H9 (cell line): Measurements from ENCODE around the gene CORIN. TPM values are rescaled to one million over a fixed set of nuclear protein-coding genes. Genes with fewer than 3 reads are reported as not detected.

Experiments
- DNase-seq: peaks from one replicate; pipeline ENCODE4 v3.0.0-alpha.2; 2017
- H2AFZ ChIP-seq: one replicate; pipeline ENCODE4 v1.6.1; 2013; ENCODE audit warnings: mild to moderate bottlenecking, low read length, control low read depth, moderate library complexity
- H2AK5ac ChIP-seq: 2 replicates; pipeline ENCODE4 v1.6.1; 2013; ENCODE audit warnings: low read length, control low read depth, mixed read lengths; ENCODE audit not compliant: insufficient read length
- H2BK120ac ChIP-seq: one replicate; pipeline ENCODE4 v1.6.1; 2013; ENCODE audit warnings: low read depth, mild to moderate bottlenecking, low read length, control low read depth, inconsistent platforms; ENCODE audit not compliant: poor library complexity, severe bottlenecking
- H2BK12ac ChIP-seq: 2 replicates; pipeline ENCODE4 v1.6.1; 2013; ENCODE audit warnings: low read length, control low read depth, mixed read lengths, low read depth; ENCODE audit not compliant: insufficient read length
- H2BK15ac ChIP-seq: 2 replicates; pipeline ENCODE4 v1.6.1; 2013; ENCODE audit warnings: low read depth, low read length, control low read depth
- H2BK20ac ChIP-seq: one replicate; pipeline ENCODE4 v1.6.1; 2013; ENCODE audit warnings: low read depth, mild to moderate bottlenecking, low read length, control low read depth, inconsistent platforms; ENCODE audit not compliant: poor library complexity, severe bottlenecking
- H2BK5ac ChIP-seq: 2 replicates; pipeline ENCODE4 v1.6.1; 2013; ENCODE audit warnings: low read length, control low read depth, mixed read lengths; ENCODE audit not compliant: insufficient read length
- H3K14ac ChIP-seq: 2 replicates; pipeline ENCODE4 v1.6.1; 2013; ENCODE audit warnings: low read length, control low read depth; ENCODE audit not compliant: insufficient read depth
- H3K18ac ChIP-seq: 2 replicates; pipeline ENCODE4 v1.6.1; 2013; ENCODE audit warnings: low read depth, mild to moderate bottlenecking, mixed read lengths, low read length, control low read depth; ENCODE audit not compliant: insufficient read length
- H3K23ac ChIP-seq: 2 replicates; pipeline ENCODE4 v1.6.1; 2013; ENCODE audit warnings: low read length, control low read depth, mixed read lengths, low read depth; ENCODE audit not compliant: insufficient read length
- H3K23me2 ChIP-seq: 2 replicates; pipeline ENCODE4 v1.6.1; 2013; ENCODE audit warnings: low read depth, mild to moderate bottlenecking, mixed read lengths, low read length, control low read depth; ENCODE audit not compliant: insufficient read length, poor library complexity, severe bottlenecking
- H3K27ac ChIP-seq: 2 replicates; pipeline ENCODE4 v1.5.1; 2013; ENCODE audit warnings: low read length, control low read depth, mixed read lengths, low read depth; ENCODE audit not compliant: insufficient read length
- H3K27me3 ChIP-seq: 2 replicates; pipeline ENCODE4 v1.6.1; 2013; ENCODE audit warnings: low read length, control low read depth, inconsistent platforms; ENCODE audit not compliant: insufficient read depth
- H3K4ac ChIP-seq: 2 replicates; pipeline ENCODE4 v1.6.1; 2013; ENCODE audit warnings: low read depth, mild to moderate bottlenecking, control low read depth, inconsistent platforms, low read length, moderate library complexity
- H3K4me1 ChIP-seq: 2 replicates; pipeline ENCODE4 v1.6.1; 2013; ENCODE audit warnings: low read length, control low read depth, inconsistent platforms; ENCODE audit not compliant: insufficient read depth
- H3K4me2 ChIP-seq: 2 replicates; pipeline ENCODE4 v1.6.1; 2013; ENCODE audit warnings: low read length, control low read depth, mixed read lengths; ENCODE audit not compliant: insufficient read length, insufficient read depth
- H3K56ac ChIP-seq: 2 replicates; pipeline ENCODE4 v1.6.1; 2013; ENCODE audit warnings: low read depth, mild to moderate bottlenecking, mixed read lengths, low read length, control low read depth; ENCODE audit not compliant: insufficient read length
- H3K79me1 ChIP-seq: 2 replicates; pipeline ENCODE4 v1.6.1; 2013; ENCODE audit warnings: low read depth, mild to moderate bottlenecking, moderate library complexity, low read length, control low read depth, inconsistent platforms; ENCODE audit not compliant: insufficient read depth, poor library complexity, severe bottlenecking
- H3K79me2 ChIP-seq: 2 replicates; pipeline ENCODE4 v1.6.1; 2013; ENCODE audit warnings: low read length, control low read depth, inconsistent platforms; ENCODE audit not compliant: insufficient read depth
- H3K9ac ChIP-seq: 2 replicates; pipeline ENCODE4 v1.6.1; 2013; ENCODE audit warnings: low read length, control low read depth, mixed read lengths; ENCODE audit not compliant: insufficient read length; ENCODE audit errors: extremely low read depth
- H3K9me3 ChIP-seq: one replicate; pipeline ENCODE4 v1.6.1; 2013; ENCODE audit warnings: low read depth, low read length, inconsistent platforms; ENCODE audit not compliant: control insufficient read depth
- H3T11ph ChIP-seq: one replicate; pipeline ENCODE4 v1.6.1; 2013; ENCODE audit warnings: mild to moderate bottlenecking, low read length, control low read depth, inconsistent platforms
- H4K20me1 ChIP-seq: one replicate; pipeline ENCODE4 v1.6.1; 2013; ENCODE audit not compliant: control insufficient read depth, insufficient read length, insufficient read depth
- H4K5ac ChIP-seq: 2 replicates; pipeline ENCODE4 v1.6.1; 2013; ENCODE audit warnings: low read depth, mild to moderate bottlenecking, mixed read lengths, low read length, control low read depth; ENCODE audit not compliant: insufficient read length
- H4K8ac ChIP-seq: replicated peaks from 2 replicates; pipeline ENCODE4 v1.6.1; 2013; ENCODE audit warnings: low read length, control low read depth, mixed read lengths, low read depth; ENCODE audit not compliant: insufficient read length
- H4K91ac ChIP-seq: 2 replicates; pipeline ENCODE4 v1.6.1; 2013; ENCODE audit warnings: low read depth, mild to moderate bottlenecking, moderate library complexity, mixed read lengths, low read length, control low read depth; ENCODE audit not compliant: insufficient read length
- H3K27ac Mint-ChIP-seq, 3 experiments: 2 replicates in 2 of 3; 3 replicates in 1 of 3; pipeline ENCODE4 v1.8.0; 2020 to 2021; ENCODE audit warnings: mixed read lengths in 3 of 3, mild to moderate bottlenecking in 1 of 3, moderate library complexity in 1 of 3
- H3K27me3 Mint-ChIP-seq: 2 replicates; pipeline ENCODE4 v1.8.0; 2021; ENCODE audit warnings: low read depth, mild to moderate bottlenecking, moderate library complexity, mixed read lengths
- H3K36me3 Mint-ChIP-seq, 3 experiments: 2 replicates in 2 of 3; 3 replicates in 1 of 3; pipeline ENCODE4 v1.8.0; 2020 to 2021; ENCODE audit warnings: low read depth in 3 of 3, mixed read lengths in 3 of 3; ENCODE audit not compliant: insufficient read depth in 1 of 3
- H3K4me1 Mint-ChIP-seq, 2 experiments: 2 replicates each; pipeline ENCODE4 v1.8.0; 2020; ENCODE audit warnings: mixed read lengths in 2 of 2
- H3K4me3 Mint-ChIP-seq, 2 experiments: 2 replicates in 1 of 2; 3 replicates in 1 of 2; pipeline ENCODE4 v1.8.0; 2020 to 2021; ENCODE audit warnings: mild to moderate bottlenecking in 2 of 2, mixed read lengths in 2 of 2, moderate library complexity in 1 of 2
- H3K9me3 Mint-ChIP-seq, 2 experiments: 2 replicates in 1 of 2; 3 replicates in 1 of 2; pipeline ENCODE4 v1.8.0; 2020; ENCODE audit warnings: mild to moderate bottlenecking in 2 of 2, mixed read lengths in 2 of 2, moderate library complexity in 1 of 2
- WGBS: extraction: QIAGEN DNeasy Blood & Tissue Kit; methylation state at CpG from one replicate; pipeline ENCODE4 v1.1.7; 2013; ENCODE audit warnings: missing lambda C conversion rate, low lambda C conversion rate, mixed read lengths; ENCODE audit not compliant: insufficient read length; ENCODE audit errors: extremely low coverage; 5-methylcytosine and 5-hydroxymethylcytosine counted together
- total RNA-seq: library from RNA; stranded (reverse); gene quantifications from 2 replicates; pipeline ENCODE4 v1.2.1, GENCODE V29; 2021
- TF ChIP-seq, protein P1 (sequence below): fragments of 200-600 bp; sonication (generic); conservative IDR thresholded peaks from 3 replicates; pipeline ENCODE4 v1.8.0; 2021; ENCODE audit warnings: antibody characterized with exemption, mild to moderate bottlenecking

The CORIN gene
- total RNA-seq, 1 experiment from 2014 or later, result 0.39 TPM

DNA sequence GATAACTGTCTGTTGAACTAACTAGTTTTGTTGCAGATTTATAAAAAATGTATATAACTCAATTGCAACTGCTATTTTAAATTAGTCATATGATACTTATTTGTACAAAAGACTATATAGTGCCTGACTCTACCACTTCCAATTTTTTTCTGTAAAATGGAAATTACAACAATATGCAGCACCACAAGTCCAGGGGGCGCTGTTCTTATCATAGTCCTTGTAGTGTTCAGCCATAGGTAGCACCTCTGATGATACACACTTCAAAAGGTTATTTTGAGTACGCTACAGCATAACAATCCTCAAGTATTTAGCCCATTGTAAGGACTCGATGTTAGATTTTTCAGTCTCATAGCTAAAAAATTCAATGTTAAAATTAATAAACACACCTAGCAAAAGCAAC, 174.9 kb downstream of the CORIN start:
- no peak overlapping the region for H2BK20ac ChIP-seq
- no peak overlapping the region for H3K14ac ChIP-seq
- no peaks in the 10 kb centered on the region for H3K27me3 ChIP-seq
- H4K91ac ChIP-seq, result no peak overlapping the region
- no peak overlapping the region for H3T11ph ChIP-seq
- H3K36me3 Mint-ChIP-seq, result peaks cover 0 to 8% (median 2%) of the 10 kb centered on the region in 3 experiments; a peak in 2 of 7 replicates
- H3K4me1 ChIP-seq, result no peaks in the 10 kb centered on the region
- WGBS, result no CpG with 5 or more reads among the region's 3 CpGs
- no peak overlapping the region for H2BK5ac ChIP-seq
- no peaks in the 10 kb centered on the region for H3K79me1 ChIP-seq
- H3K9me3 Mint-ChIP-seq, result peaks cover 5 to 7% of the 10 kb centered on the region in 2 experiments; a peak in 4 of 5 replicates
- TF ChIP-seq, protein P1, sequence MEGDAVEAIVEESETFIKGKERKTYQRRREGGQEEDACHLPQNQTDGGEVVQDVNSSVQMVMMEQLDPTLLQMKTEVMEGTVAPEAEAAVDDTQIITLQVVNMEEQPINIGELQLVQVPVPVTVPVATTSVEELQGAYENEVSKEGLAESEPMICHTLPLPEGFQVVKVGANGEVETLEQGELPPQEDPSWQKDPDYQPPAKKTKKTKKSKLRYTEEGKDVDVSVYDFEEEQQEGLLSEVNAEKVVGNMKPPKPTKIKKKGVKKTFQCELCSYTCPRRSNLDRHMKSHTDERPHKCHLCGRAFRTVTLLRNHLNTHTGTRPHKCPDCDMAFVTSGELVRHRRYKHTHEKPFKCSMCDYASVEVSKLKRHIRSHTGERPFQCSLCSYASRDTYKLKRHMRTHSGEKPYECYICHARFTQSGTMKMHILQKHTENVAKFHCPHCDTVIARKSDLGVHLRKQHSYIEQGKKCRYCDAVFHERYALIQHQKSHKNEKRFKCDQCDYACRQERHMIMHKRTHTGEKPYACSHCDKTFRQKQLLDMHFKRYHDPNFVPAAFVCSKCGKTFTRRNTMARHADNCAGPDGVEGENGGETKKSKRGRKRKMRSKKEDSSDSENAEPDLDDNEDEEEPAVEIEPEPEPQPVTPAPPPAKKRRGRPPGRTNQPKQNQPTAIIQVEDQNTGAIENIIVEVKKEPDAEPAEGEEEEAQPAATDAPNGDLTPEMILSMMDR, result peak; percentile 73
- H3K9ac ChIP-seq, result no peak overlapping the region
- no peaks in the 10 kb centered on the region for H3K23me2 ChIP-seq
- no peak overlapping the region for H3K23ac ChIP-seq
- H2BK12ac ChIP-seq, result no peak overlapping the region
- no peak overlapping the region for H2AFZ ChIP-seq
- no peak overlapping the region for H3K18ac ChIP-seq
- no peak overlapping the region for H3K27ac ChIP-seq
- H2BK15ac ChIP-seq, result no peak overlapping the region
- H2AK5ac ChIP-seq, result no peak overlapping the region
- H3K27ac Mint-ChIP-seq, result no peak overlapping the region
- H3K9me3 ChIP-seq, result no peaks in the 10 kb centered on the region
- H3K4ac ChIP-seq, result no peak overlapping the region
- H4K5ac ChIP-seq, result no peak overlapping the region
- H3K4me1 Mint-ChIP-seq, result peaks cover 3 to 14% of the 10 kb centered on the region in 2 experiments
- no peak overlapping the region for H2BK120ac ChIP-seq
- no peak overlapping the region for H3K4me2 ChIP-seq
- H4K8ac ChIP-seq, result no peak overlapping the region
- no peaks in the 10 kb centered on the region for H4K20me1 ChIP-seq
- no peaks in the 10 kb centered on the region for H3K79me2 ChIP-seq
- no peak for DNase-seq
- H3K27me3 Mint-ChIP-seq, result no peaks in the 10 kb centered on the region
- H3K56ac ChIP-seq, result no peak overlapping the region
- H3K4me3 Mint-ChIP-seq, result no peak overlapping the region
